ENCODE results near the gene TUG1.

Gene TUG1

DNA sequence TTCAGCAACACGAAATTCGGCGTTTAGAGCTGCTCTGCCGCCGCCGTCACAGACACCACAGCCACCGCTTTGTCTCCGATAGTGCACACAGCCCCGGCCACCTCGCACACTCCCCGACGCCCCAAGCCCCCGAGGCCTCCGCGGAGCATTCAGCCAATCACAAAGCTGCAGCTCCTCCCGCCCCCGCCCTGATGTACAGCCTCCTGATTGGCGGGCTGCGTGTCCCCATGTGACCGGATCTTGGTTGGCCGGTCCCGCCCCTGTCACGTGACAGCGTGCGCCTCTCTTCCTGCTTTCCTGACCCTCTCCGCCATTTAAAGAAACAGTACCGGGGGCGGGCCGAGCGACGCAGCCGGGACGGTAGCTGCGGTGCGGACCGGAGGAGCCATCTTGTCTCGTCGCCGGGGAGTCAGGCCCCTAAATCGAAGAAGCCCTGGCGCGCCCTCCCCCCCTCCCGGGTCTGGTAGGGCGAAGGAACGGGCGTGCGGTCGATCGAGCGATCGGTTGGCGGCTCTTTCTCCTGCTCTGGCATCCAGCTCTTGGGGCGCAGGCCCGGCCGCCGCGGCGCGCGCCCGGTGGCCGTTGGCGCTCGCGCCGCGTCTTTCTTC, at the start of gene TUG1:
Gene TUG1, plus strand, starts transcription at position 342 of the 608 bp plus-strand sequence.
- DNase-seq (ENCODE audit: low read depth), result peak; percentile 99

DNA sequence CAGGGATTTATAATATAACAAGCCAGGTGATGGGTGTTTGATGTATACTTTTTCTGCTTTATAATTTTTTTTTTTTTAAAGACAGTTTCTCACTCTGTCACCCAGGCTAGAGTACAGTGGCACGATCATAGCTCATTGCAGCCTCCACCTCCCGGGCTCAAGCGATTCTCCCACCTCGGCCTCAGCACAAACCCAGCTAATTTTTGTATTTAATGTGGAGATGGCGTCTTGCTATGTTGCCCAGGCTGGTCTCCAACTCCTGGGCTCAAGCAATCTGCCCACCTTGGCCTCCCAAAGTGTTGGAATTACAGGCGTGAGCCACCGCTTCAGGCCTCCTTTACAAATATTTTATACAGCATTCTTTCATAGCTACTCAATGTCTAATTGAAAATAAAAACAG, 49.1 kb upstream of the TUG1 start:
- no peak for DNase-seq (ENCODE audit: low read depth)

DNA sequence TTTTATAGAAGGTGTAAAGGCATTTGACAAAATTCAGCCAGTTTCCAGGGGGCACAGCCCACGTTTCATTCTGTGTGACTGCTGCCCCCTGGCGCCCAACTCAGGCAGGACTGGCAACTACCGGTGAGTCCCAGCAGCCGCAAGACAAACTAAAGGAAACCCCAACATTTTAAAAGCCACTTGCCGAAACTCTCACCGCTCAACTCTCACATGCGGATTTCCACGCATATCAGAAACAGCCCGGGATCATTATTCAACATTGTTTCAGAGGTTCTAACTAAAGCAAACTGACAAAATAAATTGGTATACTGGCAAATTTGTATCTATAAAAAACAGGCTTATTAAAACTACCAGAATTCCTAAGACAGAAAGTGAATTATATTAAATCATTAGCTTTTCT, 48.7 kb upstream of the TUG1 start:
- peak; percentile 60 for DNase-seq (ENCODE audit: low read depth)

DNA sequence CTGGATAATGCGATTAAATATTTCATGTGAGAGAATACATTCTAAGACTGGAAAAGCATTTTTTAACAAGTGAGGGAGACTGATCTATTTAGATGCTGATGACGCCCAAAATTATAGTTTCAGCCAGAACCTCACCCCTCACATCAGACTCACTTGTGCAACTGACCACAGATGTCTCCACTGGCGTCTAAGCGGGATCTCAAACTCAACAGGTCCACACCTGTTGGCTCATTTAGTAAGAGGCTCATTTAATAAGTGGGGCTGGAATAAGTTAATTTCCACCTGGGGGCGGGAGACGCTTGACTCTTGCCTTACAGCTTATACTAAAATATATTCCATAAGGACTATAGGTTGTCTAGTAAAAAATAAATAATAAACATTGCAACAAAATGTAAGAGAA, 48.0 kb upstream of the TUG1 start:
- no peak for DNase-seq (ENCODE audit: low read depth)

DNA sequence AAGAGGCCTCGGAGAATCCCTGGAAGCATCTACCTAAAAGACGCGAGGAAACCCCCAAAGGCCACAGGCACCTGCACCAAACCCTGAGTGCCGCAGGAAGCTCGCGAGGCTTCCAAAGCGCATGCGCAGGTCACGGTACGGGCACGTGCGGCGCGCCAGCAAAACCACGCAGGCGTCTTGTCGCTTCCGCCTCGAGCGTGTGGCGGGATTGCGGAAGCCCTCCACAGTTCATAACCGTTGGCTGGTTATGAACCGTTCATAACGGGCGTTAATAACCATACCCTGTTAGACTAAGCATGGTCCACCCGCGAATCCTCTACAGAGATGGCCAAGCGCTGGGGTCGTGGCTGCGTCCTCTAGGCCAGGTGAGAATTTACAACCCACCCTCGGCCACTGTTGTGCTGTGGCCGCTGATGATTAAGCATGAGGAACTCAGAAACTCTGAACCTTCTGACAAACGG, 46.9 kb upstream of the TUG1 start:
- peak; percentile 9 for DNase-seq (ENCODE audit: low read depth)

DNA sequence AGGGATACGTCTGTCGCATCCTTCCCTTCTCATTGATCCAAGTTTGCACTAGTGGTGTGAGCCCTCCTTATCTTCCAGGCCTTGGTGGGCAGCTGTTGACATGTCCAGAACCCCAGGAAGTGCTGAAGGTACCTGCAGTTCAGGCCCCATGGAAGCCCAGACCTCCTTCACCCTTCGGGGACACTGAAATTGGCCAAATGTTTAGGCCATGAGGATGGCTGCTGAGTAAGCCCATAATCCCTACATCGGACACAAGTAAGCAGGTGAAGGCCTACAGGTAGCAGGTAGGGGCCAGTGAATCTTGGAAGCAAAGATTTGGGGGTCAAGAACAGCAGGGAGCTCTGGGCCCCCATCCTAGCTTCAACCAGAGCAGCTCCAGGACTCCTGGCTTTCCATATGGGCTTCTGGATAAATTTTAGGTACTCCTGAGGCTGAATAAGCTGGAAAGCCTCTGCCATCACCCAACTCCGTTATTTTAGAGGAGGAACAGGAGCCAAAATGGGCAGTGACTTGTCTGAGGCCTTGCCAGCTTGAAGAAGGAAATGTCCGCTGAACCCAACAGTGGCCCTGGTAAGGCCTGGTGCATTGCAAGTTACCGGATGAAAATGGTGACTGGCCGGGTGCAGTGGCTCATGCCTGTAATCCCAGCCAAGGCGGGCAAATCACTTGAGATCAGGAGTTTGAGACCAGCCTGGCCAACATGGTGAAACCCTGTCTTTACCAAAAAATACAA, 45.7 kb upstream of the TUG1 start:
- no peak for DNase-seq (ENCODE audit: low read depth)

DNA sequence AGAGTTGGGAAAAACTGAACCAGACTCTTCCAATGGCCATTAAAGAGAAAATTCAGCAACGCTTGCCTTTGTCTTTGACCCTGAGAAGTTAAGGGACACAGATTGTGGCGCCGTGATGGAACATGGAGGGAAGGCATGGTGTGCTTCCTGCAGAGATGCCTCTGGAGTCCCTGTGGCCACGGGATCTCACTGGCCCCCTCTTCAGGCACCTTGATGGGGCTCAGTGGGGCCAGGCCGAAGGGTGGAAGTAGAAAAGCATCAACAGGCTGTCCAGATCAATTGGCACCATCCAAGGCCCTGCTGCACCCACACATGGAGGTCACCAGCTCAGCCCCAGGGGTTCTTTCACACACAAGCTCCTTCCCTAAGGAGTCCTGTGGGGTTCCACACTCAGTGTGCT, 43.4 kb upstream of the TUG1 start:
- no peak for DNase-seq (ENCODE audit: low read depth)

DNA sequence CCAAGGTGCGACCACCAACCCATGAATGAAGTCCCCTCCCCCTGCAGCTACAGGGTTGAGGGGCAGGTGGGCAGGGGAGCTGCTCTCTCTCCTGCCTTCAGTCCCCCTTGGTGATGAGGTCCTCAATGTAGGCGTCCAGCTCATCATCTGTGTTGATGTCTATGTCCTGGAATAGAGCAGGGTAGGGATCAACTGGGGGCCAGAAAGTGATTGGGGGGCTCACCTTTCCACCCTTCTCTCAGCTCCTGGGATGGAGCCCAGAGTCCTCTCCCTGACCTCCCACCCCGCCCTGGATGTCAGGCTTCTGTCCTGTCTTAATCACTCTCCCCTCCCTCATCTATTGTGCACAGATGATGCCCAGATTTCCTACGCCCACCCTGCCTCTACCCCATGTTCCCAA, 42.4 kb upstream of the TUG1 start:
- DNase-seq (ENCODE audit: low read depth), result no peak

DNA sequence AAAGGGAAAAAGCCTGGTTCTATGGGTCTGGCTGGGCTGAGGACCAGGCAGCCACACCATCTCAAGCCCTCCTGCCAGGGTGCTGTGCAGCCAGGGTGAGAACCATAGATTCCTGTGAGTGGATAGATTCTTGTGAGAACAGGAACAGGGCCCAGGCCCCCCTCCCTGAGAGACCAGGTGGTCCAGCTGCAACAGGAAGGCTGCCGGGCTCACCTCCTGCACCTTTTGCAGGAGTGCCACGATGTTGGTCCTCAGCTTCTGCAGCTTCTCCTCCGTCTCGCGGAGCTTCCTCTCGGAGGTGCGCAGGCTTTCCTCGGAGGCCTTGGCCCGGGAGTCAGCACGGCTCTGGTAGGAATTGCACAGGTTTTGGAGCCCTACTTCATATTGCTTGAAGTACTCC, 41.3 kb upstream of the TUG1 start:
- no peak for DNase-seq (ENCODE audit: low read depth)

DNA sequence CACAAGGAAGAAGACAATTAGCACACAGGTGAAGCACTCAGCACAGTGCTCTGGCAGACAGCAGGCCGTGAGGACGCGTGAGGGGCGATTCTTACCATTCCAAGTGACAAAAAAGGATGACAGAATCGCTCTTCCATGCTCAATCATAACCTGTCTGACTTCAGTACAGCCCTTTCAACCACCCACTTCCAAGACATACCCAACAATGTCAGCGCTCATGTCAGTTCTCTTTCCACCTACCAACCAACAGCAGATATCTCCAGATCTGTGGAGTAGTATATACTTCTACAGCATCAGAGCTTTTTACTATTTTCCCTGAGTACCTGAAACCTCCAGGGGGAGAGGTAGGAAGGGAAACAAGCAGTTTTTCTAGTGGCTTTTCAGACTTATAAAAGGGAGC, 40.7 kb upstream of the TUG1 start:
- DNase-seq (ENCODE audit: low read depth), result no peak

DNA sequence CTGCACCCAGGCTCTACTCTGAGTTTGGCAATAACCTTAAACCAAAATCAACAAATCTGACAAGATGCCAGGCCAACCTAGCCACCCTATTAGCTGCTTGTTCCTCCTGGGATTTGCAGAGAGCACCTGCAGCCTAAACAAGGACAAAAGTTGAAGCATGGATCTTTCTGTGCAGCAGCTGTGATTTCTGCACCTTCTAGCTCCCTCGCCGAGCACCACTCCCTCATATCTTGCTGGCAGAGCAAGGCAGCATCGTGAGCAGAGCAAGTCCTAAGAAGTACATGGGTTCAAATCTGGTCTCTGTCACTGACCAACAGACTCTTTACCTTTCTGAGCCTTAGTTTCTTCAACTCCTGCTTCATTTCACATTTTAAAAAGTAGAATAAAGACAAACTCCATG, 38.8 kb upstream of the TUG1 start:
- DNase-seq (ENCODE audit: low read depth), result no peak

DNA sequence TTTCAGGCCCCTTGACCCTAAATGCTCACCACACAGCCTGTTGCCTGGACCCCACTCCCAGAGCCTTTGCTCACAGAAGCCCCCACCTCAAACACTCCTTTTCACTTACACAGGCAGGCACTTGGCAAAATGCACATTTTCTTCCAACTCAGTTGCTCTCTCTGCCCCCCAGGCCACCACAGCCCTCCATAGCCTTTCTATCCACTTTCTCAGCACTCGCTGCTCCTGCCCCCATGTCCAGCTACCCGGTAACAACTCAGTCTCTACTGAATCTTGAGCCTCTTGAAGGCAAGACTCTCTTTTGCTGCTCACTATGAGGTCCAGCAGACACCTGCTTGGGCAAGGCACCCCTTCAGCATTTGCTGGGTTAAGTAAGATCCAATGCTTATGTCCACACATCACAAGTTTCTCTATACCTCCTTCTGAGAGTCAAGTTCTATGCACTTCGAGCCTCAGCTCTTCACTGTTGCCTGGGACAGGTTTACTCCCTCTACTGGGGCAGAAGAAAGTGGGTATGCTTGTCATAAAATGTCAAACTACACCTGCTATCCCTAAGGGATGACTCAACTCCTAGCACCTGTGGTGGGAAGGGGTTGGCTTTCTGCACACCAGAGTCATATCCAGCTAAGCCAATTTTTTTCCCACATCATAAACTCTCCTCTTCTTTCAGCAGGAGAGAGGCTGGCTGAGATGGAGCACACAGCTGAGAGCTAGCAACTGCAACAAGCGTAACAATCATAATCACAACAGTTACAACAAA, 37.3 kb upstream of the TUG1 start:
- DNase-seq (ENCODE audit: low read depth), result no peak

DNA sequence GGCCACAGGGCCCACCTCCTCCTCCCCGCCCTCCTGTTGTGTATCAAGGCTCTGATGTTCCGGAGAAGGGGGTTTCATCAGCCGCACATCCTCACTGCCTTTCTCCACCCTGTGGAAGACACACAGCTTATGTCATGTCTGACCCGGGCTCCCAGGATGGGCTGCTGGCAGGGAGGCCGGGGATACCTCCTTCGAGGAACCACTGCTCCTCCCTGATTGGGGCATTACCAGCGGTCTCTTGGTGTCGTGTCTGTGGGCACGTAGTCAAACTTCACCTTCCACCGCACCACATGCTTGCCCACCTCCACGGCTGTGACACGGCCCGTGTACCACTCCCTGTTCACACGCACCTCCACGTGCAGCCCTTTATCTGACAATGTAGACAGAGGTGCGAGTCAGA, 36.4 kb upstream of the TUG1 start:
- no peak for DNase-seq (ENCODE audit: low read depth)

DNA sequence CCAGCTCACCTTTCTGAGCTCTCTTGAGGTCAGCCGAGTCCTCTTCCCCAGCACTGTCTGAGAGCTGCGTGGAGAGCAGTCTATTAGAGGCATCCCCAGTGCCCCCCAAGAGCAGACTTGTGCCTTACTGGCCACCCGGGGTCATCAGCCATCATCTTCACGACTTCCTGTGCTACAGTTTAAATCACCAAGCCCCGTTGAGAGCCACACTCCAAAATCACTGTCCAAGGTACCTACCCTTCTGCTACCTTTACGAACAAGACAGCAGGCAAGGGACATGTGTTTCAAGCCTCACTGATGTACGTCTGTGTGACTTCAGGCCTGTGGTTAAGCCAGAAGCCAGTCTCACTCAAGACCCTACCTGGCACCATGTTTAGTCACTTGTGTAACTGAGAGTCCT, 35.6 kb upstream of the TUG1 start:
- no peak for DNase-seq (ENCODE audit: low read depth)

DNA sequence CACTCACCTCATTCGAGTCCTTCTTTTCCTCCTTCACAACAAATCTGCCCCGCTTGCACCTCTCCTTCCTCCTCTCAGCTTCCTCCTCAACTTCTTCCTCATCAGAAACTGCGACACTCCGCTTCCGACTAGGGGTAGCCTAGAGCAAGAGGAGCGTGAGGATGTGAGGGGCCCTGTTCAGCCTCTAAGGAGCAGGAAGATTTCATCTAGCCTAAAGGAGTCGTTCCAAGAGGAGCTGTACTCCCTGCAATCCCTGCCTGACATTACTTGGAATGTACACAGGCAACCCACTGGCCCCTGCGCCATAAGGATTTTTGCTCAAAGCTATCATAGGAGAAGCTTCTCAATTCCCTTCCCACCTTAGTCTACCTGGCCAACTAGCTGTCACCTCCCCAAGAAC, 35.0 kb upstream of the TUG1 start:
- DNase-seq (ENCODE audit: low read depth), result no peak

DNA sequence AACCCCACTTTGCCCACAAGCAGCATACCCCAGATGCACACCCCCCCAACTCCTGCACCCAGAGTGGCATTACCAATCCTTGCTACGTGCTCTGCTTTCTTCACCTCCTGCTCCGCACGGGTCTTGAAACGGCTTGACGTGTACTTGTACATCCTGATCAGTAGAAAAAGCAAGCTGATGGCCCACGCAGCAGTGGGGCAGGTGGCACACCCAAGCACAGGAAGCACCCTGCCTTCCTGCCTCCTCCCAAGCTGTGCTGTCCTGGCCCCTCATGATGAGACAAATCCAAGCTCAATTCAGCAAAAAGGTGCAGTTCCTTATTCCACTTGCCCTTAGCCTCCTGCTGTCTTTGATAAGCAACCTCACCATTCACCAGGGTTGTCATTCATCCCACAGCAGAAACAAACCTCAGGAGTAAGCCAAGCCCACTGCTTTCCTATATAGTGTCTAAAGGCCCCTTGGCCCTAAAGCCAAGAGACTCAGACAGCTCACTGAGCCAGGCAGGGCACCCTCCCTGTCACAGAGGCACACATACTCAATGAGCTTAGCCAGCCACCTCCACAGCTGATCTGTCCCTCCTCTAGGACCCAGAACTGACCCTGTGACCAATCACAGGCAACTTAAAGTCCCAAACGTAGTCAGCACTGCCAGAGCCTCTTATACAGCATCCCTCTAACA, 28.2 kb upstream of the TUG1 start:
- no peak for DNase-seq (ENCODE audit: low read depth)

DNA sequence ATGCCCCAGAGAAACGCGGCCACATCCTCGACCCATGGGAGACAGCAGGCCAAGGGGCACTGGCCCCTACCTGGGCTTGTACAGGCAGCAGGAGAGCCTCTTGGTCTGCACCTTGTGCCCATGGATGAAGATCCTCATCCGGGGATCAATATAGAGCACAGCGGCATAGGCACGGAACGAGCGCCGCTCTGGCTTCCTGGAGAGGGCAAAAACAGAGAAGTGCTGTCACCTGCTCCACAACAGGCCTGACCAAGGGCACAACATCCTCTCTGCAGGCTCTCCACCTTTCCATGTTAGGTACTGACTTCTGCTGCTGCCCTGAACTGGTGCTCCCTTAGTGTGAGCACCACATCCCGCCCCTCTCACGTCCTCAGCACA, 27.7 kb upstream of the TUG1 start:
- DNase-seq (ENCODE audit: low read depth), result no peak

DNA sequence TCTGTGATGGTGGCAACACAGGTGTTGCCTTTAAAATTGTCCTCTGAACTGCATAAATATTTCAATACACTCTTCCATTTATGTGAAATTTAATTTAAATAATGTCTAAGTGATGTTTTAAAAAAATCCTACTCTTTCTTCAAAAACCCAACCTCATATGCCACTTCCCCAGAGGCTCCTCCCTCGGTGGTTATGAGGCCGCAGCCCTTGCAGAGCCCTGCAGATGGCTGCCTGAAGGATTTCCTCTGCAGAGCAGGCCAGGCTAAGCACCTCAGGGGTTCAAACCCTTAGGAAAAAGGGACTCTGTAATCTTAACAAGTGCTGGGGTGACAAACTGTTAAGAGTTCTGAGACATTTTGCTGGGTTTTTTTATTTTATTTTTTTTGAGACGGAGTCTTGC, 25.7 kb upstream of the TUG1 start:
- no peak for DNase-seq (ENCODE audit: low read depth)

DNA sequence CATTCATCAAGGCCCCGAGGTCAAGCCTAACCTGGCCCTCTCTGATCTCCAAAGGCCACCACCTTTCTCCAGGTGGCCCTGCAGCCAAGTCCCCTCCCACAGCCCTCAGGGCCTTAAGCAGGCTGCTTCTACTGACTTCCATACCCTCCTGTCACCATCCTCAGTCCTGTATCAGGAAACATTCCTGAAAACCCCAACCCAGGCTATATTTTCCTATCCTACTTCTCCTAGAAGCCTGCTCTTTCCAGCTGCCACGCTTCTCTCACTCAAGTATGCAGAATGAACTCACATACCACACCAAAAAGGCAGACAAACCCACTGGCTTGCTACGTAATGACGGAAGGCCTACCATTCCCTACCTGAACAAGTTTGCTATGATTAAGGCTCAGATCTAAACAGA, 24.1 kb upstream of the TUG1 start:
- DNase-seq (ENCODE audit: low read depth), result no peak

DNA sequence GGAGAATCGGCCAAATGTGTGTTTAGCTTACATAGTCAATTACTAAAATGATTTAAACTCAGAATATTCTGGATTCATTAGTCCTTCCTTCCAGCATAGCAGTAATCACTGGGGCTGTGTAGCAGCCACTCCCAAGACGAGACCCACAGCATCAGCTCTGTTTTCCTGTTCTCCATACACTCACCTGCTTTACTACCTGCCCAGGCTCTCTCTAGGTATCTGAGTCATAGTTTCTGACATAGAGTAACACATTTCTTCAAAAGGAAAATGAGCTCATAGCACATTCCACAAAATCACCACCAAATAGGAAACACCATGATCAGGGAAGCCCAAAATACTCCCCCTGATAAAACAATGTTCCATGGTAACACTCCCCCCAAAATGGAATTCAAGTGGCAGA, 23.4 kb upstream of the TUG1 start:
- DNase-seq (ENCODE audit: low read depth), result no peak

DNA sequence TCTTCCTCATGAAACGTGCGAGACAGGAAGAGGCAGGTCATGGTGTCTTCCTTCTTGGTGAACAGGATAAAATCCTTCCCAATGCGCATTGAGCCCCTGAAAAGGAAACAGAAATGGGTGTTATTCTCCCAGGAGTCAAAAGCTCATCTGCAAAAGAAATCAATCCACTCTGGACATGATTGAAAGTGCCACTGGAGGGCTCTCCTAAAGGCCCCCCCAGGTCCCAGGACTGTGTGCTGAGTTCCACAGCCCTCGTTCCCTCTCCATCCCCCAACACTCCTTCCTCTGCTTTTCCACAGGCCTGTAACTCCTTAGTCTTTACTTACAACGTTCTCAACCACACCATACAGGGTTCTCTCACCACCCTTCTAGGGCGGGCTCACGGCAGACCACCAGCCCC, 22.7 kb upstream of the TUG1 start:
- no peak for DNase-seq (ENCODE audit: low read depth)

DNA sequence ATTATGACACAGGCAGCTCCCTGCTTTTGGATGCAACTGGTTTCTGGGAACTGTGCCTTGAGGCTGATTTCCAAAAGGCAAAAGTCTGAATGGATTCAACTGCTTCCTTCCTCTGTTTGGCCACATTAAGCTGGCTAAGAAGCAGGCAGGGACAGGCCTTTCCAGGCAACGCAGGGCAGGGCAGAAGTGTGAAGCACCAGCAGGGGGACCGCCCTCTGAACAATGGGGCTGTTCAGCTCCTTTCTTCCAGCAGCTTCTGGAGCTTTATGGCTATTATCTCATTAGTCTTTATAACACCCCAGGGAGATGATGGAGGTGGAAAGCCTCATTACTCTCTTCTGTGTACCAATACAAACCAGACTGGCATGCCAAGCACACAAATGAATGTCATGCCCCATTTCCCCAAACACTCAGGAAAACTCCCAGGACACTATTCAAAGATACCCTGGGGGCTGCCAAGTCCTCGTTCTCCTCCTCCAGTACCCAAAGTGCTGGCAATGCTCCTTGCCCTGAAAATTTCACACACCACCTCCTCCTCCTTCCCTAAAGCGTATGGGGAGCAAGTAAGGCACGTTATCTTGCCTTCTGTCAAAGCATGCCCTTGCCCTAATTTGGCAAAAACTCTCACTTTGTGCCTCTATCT, 21.8 kb upstream of the TUG1 start:
- no peak for DNase-seq (ENCODE audit: low read depth)

Measured in iris pigment epithelial cell (primary cell).